ENCODE data around the gene CANX.

Gene CANX

DNA sequence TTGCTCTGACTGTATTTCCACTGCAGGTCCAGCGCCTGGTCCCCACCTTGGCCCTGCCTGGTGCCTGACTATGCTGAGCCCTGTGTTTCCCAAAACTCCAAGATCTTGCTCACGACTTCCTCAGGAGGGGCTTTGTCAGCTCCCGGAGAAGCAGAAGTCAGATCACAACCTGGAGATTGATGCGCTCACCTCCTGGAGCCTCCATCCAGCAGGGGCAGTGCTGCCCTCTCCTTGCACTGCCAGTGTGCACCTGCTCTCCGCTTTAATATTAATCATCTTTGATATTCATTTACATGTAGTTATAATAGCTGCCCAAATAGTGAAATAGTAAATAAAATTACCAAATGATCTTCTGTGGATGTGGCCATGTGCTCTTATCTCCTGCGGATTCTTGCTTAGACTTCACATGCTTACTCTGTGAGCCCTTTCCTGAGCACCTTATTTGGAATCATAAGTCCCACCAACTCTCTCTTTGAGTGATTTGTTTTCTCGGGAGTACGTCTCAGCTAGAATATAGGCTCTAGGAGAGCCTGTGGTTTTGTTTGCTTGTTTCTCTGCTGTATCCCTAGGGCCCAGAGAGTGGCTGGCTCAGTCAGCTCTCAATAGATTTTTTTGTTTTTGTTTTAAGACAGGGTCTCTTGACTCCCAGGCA, 51.2 kb downstream of the CANX start:
- no peak for FAIRE-seq
- TF ChIP-seq, protein P1, sequence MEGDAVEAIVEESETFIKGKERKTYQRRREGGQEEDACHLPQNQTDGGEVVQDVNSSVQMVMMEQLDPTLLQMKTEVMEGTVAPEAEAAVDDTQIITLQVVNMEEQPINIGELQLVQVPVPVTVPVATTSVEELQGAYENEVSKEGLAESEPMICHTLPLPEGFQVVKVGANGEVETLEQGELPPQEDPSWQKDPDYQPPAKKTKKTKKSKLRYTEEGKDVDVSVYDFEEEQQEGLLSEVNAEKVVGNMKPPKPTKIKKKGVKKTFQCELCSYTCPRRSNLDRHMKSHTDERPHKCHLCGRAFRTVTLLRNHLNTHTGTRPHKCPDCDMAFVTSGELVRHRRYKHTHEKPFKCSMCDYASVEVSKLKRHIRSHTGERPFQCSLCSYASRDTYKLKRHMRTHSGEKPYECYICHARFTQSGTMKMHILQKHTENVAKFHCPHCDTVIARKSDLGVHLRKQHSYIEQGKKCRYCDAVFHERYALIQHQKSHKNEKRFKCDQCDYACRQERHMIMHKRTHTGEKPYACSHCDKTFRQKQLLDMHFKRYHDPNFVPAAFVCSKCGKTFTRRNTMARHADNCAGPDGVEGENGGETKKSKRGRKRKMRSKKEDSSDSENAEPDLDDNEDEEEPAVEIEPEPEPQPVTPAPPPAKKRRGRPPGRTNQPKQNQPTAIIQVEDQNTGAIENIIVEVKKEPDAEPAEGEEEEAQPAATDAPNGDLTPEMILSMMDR (IDR thresholded peaks at IDR 0.05; ENCODE audit: insufficient read depth, missing control alignments), result no peak
- DNase-seq (ENCODE audit: insufficient read length, low spot score), result no peak

DNA sequence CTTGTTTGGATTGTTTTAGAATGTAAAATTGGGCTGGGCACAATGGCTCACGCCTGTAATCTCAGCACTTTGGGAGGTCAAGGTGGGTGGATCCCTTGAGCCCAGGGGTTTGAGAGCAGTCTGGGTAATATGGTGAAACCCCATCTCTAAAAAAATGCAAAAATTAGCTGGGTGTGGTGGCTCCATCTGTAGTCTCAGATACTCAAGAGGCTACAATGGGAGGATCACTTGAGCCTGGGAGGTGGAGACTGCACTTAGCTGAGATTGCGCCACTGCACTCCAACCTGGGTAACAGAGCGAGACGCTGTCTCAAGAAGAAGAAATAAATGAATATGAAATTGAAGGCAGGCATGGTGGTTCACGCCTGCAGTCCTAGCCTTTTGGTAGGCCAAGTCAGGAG, 55.2 kb downstream of the CANX start:
- TF ChIP-seq, protein P1 (IDR thresholded peaks at IDR 0.05; ENCODE audit: insufficient read depth, missing control alignments), result no peak
- DNase-seq (ENCODE audit: insufficient read length, low spot score) (no peak), FAIRE-seq (no peak)

DNA sequence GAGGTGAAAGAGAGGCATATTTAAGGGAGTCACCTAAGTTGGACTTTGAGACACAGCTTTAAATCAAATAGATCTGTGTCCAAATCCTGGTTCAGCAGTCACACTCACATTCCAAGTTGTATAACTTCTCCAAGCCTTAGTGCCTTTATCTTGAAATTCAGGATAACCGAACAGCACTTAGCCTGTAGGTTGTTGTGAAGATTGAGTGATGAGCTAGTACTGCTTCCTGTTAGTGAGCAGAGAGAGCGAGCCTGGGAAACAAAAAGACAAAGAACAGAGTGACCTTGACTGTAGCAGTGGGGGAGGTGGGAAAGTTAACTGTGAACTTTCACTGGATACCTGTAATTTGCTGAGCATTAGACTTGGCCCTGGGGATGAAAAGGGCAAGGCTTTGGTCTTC, 56.3 kb downstream of the CANX start:
- no peak for DNase-seq (ENCODE audit: insufficient read length, low spot score)
- FAIRE-seq, result no peak

GRCh38 chr5:179758955-179759354, 60.2 kb downstream of the CANX start:
- FAIRE-seq (no peak), DNase-seq (ENCODE audit: insufficient read length, low spot score) (no peak)
- TF ChIP-seq, protein P1 (IDR thresholded peaks at IDR 0.05; ENCODE audit: insufficient read depth, missing control alignments), result no peak

More for the DNA sequence above, 56.3 kb downstream of the CANX start:
- TF ChIP-seq, protein P1 (IDR thresholded peaks at IDR 0.05; ENCODE audit: insufficient read depth, missing control alignments), result no peak

GRCh38 chr5:179759581-179760551, 61.1 kb downstream of the CANX start:
- DNase-seq (ENCODE audit: insufficient read length, low spot score), result no peak
- FAIRE-seq, result no peak
- TF ChIP-seq, protein P1 (IDR thresholded peaks at IDR 0.05; ENCODE audit: insufficient read depth, missing control alignments), result no peak

DNA sequence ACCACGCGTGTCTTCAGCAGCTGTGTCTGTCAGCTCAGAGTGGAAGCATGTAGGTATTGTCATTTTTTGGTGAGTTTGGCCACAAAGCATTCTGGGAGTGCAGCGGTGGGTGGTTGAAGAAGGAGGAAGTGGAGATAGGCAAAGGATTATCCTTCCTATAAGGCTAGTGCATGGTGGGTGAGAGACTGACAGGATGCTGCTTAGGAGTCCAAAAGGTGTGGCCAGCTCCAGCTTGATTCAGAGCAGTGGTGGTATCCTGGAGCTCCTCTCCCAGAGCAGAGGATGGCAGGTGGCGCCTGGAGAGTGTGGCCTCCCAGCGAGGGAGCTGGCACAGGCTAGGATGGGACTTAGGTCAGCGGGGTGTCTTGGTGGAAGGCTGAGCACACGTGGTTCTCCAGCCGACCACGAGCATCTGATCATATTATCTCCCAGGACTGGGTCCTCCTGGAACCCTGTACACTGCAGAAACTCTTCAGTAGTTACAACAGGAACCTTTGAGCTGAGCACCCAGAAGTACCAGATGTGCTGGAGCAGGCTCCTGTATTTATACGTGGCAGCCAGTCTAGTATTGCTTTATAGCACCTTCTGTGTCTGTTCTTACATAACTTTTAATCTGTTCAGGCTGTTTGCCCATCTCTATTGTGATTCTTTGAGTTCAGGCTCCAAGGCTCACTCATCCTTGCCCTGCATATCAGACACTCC, 63.5 kb downstream of the CANX start:
- no peak for DNase-seq (ENCODE audit: insufficient read length, low spot score)
- TF ChIP-seq, protein P1 (IDR thresholded peaks at IDR 0.05; ENCODE audit: insufficient read depth, missing control alignments), result no peak
- FAIRE-seq, result no peak

All from D721Med (cell line).